Activated CD4-positive, alpha-beta memory T cell treated with anti-CD3 and anti-CD28 coated beads, Interleukin-2, amount 10 ng/mL, durations not matched to agents 7 days and 5 days (primary cell): ENCODE results near the gene ANO9. TPM values are rescaled to one million over a fixed set of nuclear protein-coding genes. Genes with fewer than 3 reads are reported as not detected.
A peak's percentile ranks its signal among the peaks of the same experiment; 100 is the strongest.

Experiments used
- CTCF ChIA-PET: fragments of 350-600 bp; sonication (Branson Sonifier 250); formaldehyde crosslinking; loops from one replicate; lab custom pipeline; 2021; ENCODE audit warnings: antibody characterized with exemption, inconsistent platforms; lab: Charles Lee
- POLR2A ChIA-PET: fragments of 350-600 bp; sonication (Branson Sonifier 250); formaldehyde crosslinking; loops from one replicate; lab custom pipeline; 2021; ENCODE audit warnings: antibody characterized with exemption; lab: Charles Lee
- DNase-seq: peaks from one replicate; pipeline ENCODE4 v3.0.0-alpha.2; 2020
- H3K27ac Mint-ChIP-seq: one replicate; pipeline ENCODE4 v1.8.0; 2021; ENCODE audit warnings: mild to moderate bottlenecking, mixed read lengths
- H3K27me3 Mint-ChIP-seq: one replicate; pipeline ENCODE4 v1.8.0; 2021; ENCODE audit warnings: mixed read lengths
- H3K36me3 Mint-ChIP-seq: one replicate; pipeline ENCODE4 v1.8.0; 2021; ENCODE audit warnings: low read depth, mixed read lengths
- H3K4me1 Mint-ChIP-seq: one replicate; pipeline ENCODE4 v1.8.0; 2021; ENCODE audit warnings: mixed read lengths
- H3K4me3 Mint-ChIP-seq: one replicate; pipeline ENCODE4 v1.8.0; 2021; ENCODE audit warnings: mild to moderate bottlenecking, mixed read lengths
- H3K9me3 Mint-ChIP-seq: one replicate; pipeline ENCODE4 v1.8.0; 2021; ENCODE audit warnings: mixed read lengths
- total RNA-seq, 2 experiments: library from RNA; stranded (reverse); gene quantifications; one replicate each; pipeline ENCODE4 v1.2.3, GENCODE V29; 2021

The ANO9 gene
- total RNA-seq, 2 experiments from 2014 or later: 69.2 to 73.5 TPM

GRCh38 chr11:372809-373715 lies 68.7 kb downstream of the ANO9 start:
- ChIA-PET POLR2A (no interaction called here), CTCF (no interaction called here)
- peaks cover 5% of the 10 kb centered on the region for H3K4me1 Mint-ChIP-seq
- H3K4me3 Mint-ChIP-seq: no peak overlapping the region
- H3K27me3 Mint-ChIP-seq: peaks cover 26% of the 10 kb centered on the region
- peaks cover 4% of the 10 kb centered on the region for H3K9me3 Mint-ChIP-seq
- H3K27ac Mint-ChIP-seq: no peak overlapping the region
- H3K36me3 Mint-ChIP-seq: peaks cover 2% of the 10 kb centered on the region
- no peak for DNase-seq

GRCh38 chr11:371716-372590 lies 69.9 kb downstream of the ANO9 start:
- H3K4me1 Mint-ChIP-seq: peaks cover 5% of the 10 kb centered on the region
- DNase-seq: no peak
- H3K27me3 Mint-ChIP-seq: peaks cover 36% of the 10 kb centered on the region
- no peak overlapping the region for H3K27ac Mint-ChIP-seq
- H3K4me3 Mint-ChIP-seq: no peak overlapping the region
- POLR2A ChIA-PET: no interaction called here
- H3K36me3 Mint-ChIP-seq: peaks cover 2% of the 10 kb centered on the region
- CTCF ChIA-PET: no interaction called here
- peaks cover 4% of the 10 kb centered on the region for H3K9me3 Mint-ChIP-seq

GRCh38 chr11:371051-371450 lies 70.8 kb downstream of the ANO9 start:
- Mint-ChIP-seq H3K27ac (no peak overlapping the region), H3K9me3 (peaks cover 4% of the 10 kb centered on the region), H3K36me3 (peaks cover 2% of the 10 kb centered on the region), H3K4me3 (no peak overlapping the region), H3K27me3 (peaks cover 42% of the 10 kb centered on the region), H3K4me1 (peaks cover 5% of the 10 kb centered on the region)
- ChIA-PET POLR2A (no interaction called here), CTCF (no interaction called here)
- DNase-seq: no peak

GRCh38 chr11:370070-370941 lies 71.5 kb downstream of the ANO9 start:
- POLR2A ChIA-PET: interaction anchor here (0.6 kb wide), 1 partner anchor 54 kb away, joined by 3 read pairs; no protein-coding TSS in a partner anchor
- peak overlapping the region; percentile 30 for H3K4me3 Mint-ChIP-seq
- peaks cover 4% of the 10 kb centered on the region for H3K9me3 Mint-ChIP-seq
- peaks cover 5% of the 10 kb centered on the region for H3K4me1 Mint-ChIP-seq
- H3K27ac Mint-ChIP-seq: no peak overlapping the region
- no peak for DNase-seq
- H3K27me3 Mint-ChIP-seq: peaks cover 44% of the 10 kb centered on the region
- peaks cover 2% of the 10 kb centered on the region for H3K36me3 Mint-ChIP-seq
- CTCF ChIA-PET: no interaction called here

- Mint-ChIP-seq H3K27me3 (peaks cover 50% of the 10 kb centered on the region), H3K36me3 (peaks cover 2% of the 10 kb centered on the region), H3K9me3 (peaks cover 4% of the 10 kb centered on the region), H3K4me1 (peaks cover 6% of the 10 kb centered on the region), H3K27ac (no peak within 1 kb of the TSS), H3K4me3 (peak within 1 kb of the TSS; percentile 30)
- no peak for DNase-seq
- ChIA-PET POLR2A (interaction anchor here (0.6 kb wide), 1 partner anchor 53 kb away, joined by 3 read pairs; no protein-coding TSS in a partner anchor), CTCF (no interaction called here)
These were observed 72.3 kb downstream of the ANO9 start, which contains the start of gene B4GALNT4 for GRCh38 chr11:369336-370018. Gene B4GALNT4 (plus strand): TSS chr11:369499. CDS start chr11:369804, 305 bp downstream.

- no peak overlapping the region for H3K27ac Mint-ChIP-seq
These were observed 73.1 kb downstream of the ANO9 start for GRCh38 chr11:368414-369335.

GRCh38 chr11:367956-368413 lies 73.8 kb downstream of the ANO9 start:
- CTCF ChIA-PET: interaction anchor here (1.3 kb wide), 1 partner anchor 48 kb away, joined by 4 read pairs; no protein-coding TSS in a partner anchor
- POLR2A ChIA-PET: no interaction called here
- Mint-ChIP-seq H3K4me3 (no peak overlapping the region), H3K4me1 (peaks cover 6% of the 10 kb centered on the region), H3K36me3 (peaks cover 2% of the 10 kb centered on the region), H3K27ac (no peak overlapping the region), H3K27me3 (peaks cover 50% of the 10 kb centered on the region), H3K9me3 (no peaks in the 10 kb centered on the region)
- DNase-seq: no peak

More at GRCh38 chr11:368414-369335, 73.1 kb downstream of the ANO9 start:
- POLR2A ChIA-PET: no interaction called here
- Mint-ChIP-seq H3K36me3 (peaks cover 2% of the 10 kb centered on the region), H3K4me1 (peaks cover 6% of the 10 kb centered on the region), H3K27me3 (peaks cover 50% of the 10 kb centered on the region), H3K9me3 (no peaks in the 10 kb centered on the region), H3K4me3 (no peak overlapping the region)
- no peak for DNase-seq
- CTCF ChIA-PET: interaction anchor here (1.3 kb wide), 1 partner anchor 48 kb away, joined by 4 read pairs; no protein-coding TSS in a partner anchor

Other genes starting within 250 kb of the ANO9 start
- not detected for gene SCGB1C1, start 248.9 kb downstream of the ANO9 start, total RNA-seq
- 10 to 100 TPM; 39.3 to 44.5 TPM for gene BET1L, start 234.6 kb downstream of the ANO9 start, total RNA-seq
- 100 to 1,000 TPM in 1 of 2 experiments, 10 to 100 TPM in 1; 98.7 to 103 TPM for gene RIC8A, start 234.3 kb downstream of the ANO9 start, total RNA-seq
- gene SIRT3, start 205.7 kb downstream of the ANO9 start, total RNA-seq: 10 to 100 TPM; 11.6 to 16.3 TPM
- 100 to 1,000 TPM; 156 to 160 TPM for gene PSMD13, start 205.0 kb downstream of the ANO9 start, total RNA-seq
- 1 to 10 TPM; 2.5 TPM for gene NLRP6, start 163.6 kb downstream of the ANO9 start, total RNA-seq
- gene PGGHG, start 152.9 kb downstream of the ANO9 start, total RNA-seq: 100 to 1,000 TPM; 113 to 117 TPM
- gene IFITM5, start 142.5 kb downstream of the ANO9 start, total RNA-seq: not detected
- 1,000 to 10,000 TPM; 1,637 to 1,643 TPM for gene IFITM2, start 134.2 kb downstream of the ANO9 start, total RNA-seq
- gene IFITM1, start 128.0 kb downstream of the ANO9 start, total RNA-seq: 1,000 to 10,000 TPM; 1,010 to 1,055 TPM
- gene IFITM3, start 121.2 kb downstream of the ANO9 start, total RNA-seq: 10 to 100 TPM; 52.3 to 58.8 TPM
- gene B4GALNT4, start 72.5 kb downstream of the ANO9 start, total RNA-seq: under 1 TPM; 0.23 to 0.53 TPM
- not detected for gene PKP3, start 47.8 kb downstream of the ANO9 start, total RNA-seq
- 100 to 1,000 TPM; 170 to 178 TPM for gene SIGIRR, start 27.0 kb downstream of the ANO9 start, total RNA-seq
- 10 to 100 TPM; 20.1 to 21.5 TPM for gene PTDSS2, start 8.3 kb upstream of the ANO9 start, total RNA-seq
- 100 to 1,000 TPM; 109 to 117 TPM for gene RNH1, start 65.2 kb upstream of the ANO9 start, total RNA-seq
- 10 to 100 TPM; 45.1 to 52.5 TPM for gene HRAS, start 93.6 kb upstream of the ANO9 start, total RNA-seq
- 1 to 10 TPM; 2.2 to 2.5 TPM for gene LRRC56, start 95.5 kb upstream of the ANO9 start, total RNA-seq
- 1 to 10 TPM; 2.5 to 3.2 TPM for gene LMNTD2, start 118.7 kb upstream of the ANO9 start, total RNA-seq
- gene RASSF7, start 119.0 kb upstream of the ANO9 start, total RNA-seq: 10 to 100 TPM; 32.7 to 32.8 TPM
- 10 to 100 TPM; 38.7 to 39.1 TPM for gene PHRF1, start 134.5 kb upstream of the ANO9 start, total RNA-seq
- 100 to 1,000 TPM; 220 to 221 TPM for gene IRF7, start 173.9 kb upstream of the ANO9 start, total RNA-seq
- not detected for gene CDHR5, start 182.9 kb upstream of the ANO9 start, total RNA-seq
- not detected for gene SCT, start 185.2 kb upstream of the ANO9 start, total RNA-seq
- gene DRD4, start 195.3 kb upstream of the ANO9 start, total RNA-seq: under 1 TPM; 0.18 to 0.20 TPM